Left lung (tissue), 10 donors: ENCODE measurements around the gene UFD1. TPM values are rescaled to one million over a fixed set of nuclear protein-coding genes. Genes with fewer than 3 reads are reported as not detected.

Source experiments
- ATAC-seq: fragments of 200-7000 bp; cut with Tn5 transposase; one replicate; pipeline ENCODE4 v1.9.1; 2020; ENCODE audit warnings: moderate library complexity
- DNase-seq, 4 donors: peaks; one replicate each; pipeline ENCODE4 v3.0.0-alpha.2; 2013 to 2020
- H3K27ac ChIP-seq, 2 donors: fragments of 200-600 bp; sonication (generic) in 1 of 2; one replicate each; pipeline versions ENCODE4 v1.5.0 to v1.8.0; 2020 to 2021
- H3K27me3 ChIP-seq, 2 donors: fragments of 200-600 bp; sonication (generic) in 1 of 2; one replicate each; pipeline versions ENCODE4 v1.5.0 to v1.8.0; 2020 to 2021
- H3K36me3 ChIP-seq, 2 donors: fragments of 200-600 bp; sonication (generic) in 1 of 2; one replicate each; pipeline versions ENCODE4 v1.5.0 to v1.8.0; 2020 to 2021
- H3K4me1 ChIP-seq, 2 donors: fragments of 200-600 bp; one replicate each; pipeline ENCODE4 v1.8.0; 2021
- H3K4me3 ChIP-seq, 2 donors: fragments of 200-600 bp; sonication (generic) in 1 of 2; one replicate each; pipeline versions ENCODE4 v1.5.0 to v1.8.0; 2020 to 2021; ENCODE audit warnings: mild to moderate bottlenecking in 1 of 2
- H3K9me3 ChIP-seq, 2 donors: fragments of 200-600 bp; sonication (generic) in 1 of 2; one replicate each; pipeline versions ENCODE4 v1.5.0 to v1.8.0; 2020 to 2021
- CTCF ChIP-seq, 2 donors: fragments of 200-600 bp; sonication (generic) in 1 of 2; IDR thresholded peaks; one replicate each; pipeline versions ENCODE4 v1.5.0 to v1.8.0; 2021; ENCODE audit warnings: antibody characterized with exemption in 2 of 2
- intact Hi-C, 2 donors: fragments of 100-400 bp; cut with DNase I; formaldehyde crosslinking; loops; one replicate each; pipeline versions ENCODE4 v1.11.2 to v1.14.2; 2022
- polyA plus RNA-seq, 6 donors: library from polyadenylated mRNA; unstranded; fragments of 120-200 nt; gene quantifications; one replicate each; pipeline ENCODE4 v1.2.1, GENCODE V29; 2013; ENCODE audit not compliant: insufficient read length in 6 of 6
- total RNA-seq, 2 donors: library from RNA; stranded (reverse); fragmentation: NEBNext Ultra II Directional; extraction: Animal tissue kit (Norgen Biotek cat#: 25700); gene quantifications; one replicate each; pipeline ENCODE4 v1.2.1, GENCODE V29; 2021
- donor health status: DM: no; HTN: yes; CAD: no.
- donor health status: DM: no; HTN: no; CAD: no.

The UFD1 gene
- total and polyA plus RNA-seq, 8 donors, result 41.7 to 72.9 (median 62.6) TPM

DNA sequence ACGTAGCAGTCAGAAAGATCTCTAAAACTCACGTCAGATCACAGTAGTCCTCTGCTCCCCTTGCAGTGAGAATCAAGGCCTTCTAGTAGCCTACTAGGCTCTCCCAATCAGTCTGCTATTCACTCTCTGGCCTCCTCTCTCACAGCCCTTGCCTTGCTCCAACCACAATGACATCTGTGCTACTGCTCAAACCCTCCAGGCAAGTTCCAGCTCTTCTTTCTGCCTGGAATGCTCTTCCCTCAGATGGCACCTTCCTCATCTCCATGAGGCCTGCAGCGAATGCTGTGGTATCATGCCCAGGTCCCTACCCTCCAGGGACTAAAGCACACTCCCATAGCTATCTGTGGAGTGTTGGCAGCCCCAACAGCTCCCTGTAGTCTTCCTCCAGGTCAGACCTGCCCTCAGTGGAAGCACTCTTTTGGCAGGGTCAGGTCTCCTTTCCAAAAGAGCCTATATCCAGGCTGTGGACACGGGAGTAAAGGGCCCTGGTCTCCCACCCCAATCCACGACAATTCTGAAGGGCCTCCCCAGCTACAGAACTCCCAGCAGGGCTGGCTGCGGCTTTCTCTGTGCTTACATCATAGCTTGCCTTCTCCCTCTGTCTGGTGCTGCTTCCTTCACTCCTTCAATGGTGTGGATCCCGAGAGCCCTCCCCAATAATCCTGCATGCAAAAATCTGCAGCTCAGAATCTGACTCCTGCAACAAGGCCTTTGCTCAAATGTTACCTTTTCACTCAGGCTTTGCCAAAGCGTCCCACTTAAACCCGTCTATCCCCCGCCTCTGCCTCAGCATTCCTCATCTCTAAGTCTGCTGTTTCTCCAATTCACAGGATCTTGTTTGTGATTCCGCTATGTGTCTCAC is 56.3 kb downstream of the UFD1 start:
- no peak for ATAC-seq
- TF ChIP-seq CTCF (IDR thresholded peaks at IDR 0.05), result no peak
- Histone ChIP-seq H3K36me3 (no peaks in the 10 kb centered on the region), H3K27ac (no peak overlapping the region), H3K4me1 (peaks cover 0 to 37% of the 10 kb centered on the region in 2 donors), H3K27me3 (no peaks in the 10 kb centered on the region), H3K9me3 (no peaks in the 10 kb centered on the region), H3K4me3 (no peak overlapping the region)
- DNase-seq, result no peak
- intact Hi-C loops, result no loop called here

- no peak for DNase-seq
- H3K27me3 ChIP-seq, result no peaks in the 10 kb centered on the region
- ATAC-seq, result no peak
- peaks cover 0 to 29% of the 10 kb centered on the region in 2 donors for H3K4me1 ChIP-seq
- no peak overlapping the region for H3K4me3 ChIP-seq
- no peak for TF ChIP-seq CTCF (IDR thresholded peaks at IDR 0.05)
- intact Hi-C loops, result no loop called here
- H3K36me3 ChIP-seq, result no peaks in the 10 kb centered on the region
- H3K9me3 ChIP-seq, result no peaks in the 10 kb centered on the region
- no peak overlapping the region for H3K27ac ChIP-seq
These were observed 58.7 kb downstream of the UFD1 start for GRCh38 chr22:19420321-19420720.

- intact Hi-C loops, result no loop called here
- Histone ChIP-seq H3K4me1 (peaks cover 0 to 27% of the 10 kb centered on the region in 2 donors), H3K36me3 (no peaks in the 10 kb centered on the region), H3K27ac (peak overlapping the region; percentile 13 to 67), H3K27me3 (no peaks in the 10 kb centered on the region), H3K4me3 (no peak overlapping the region), H3K9me3 (no peaks in the 10 kb centered on the region)
- DNase-seq (no peak), ATAC-seq (no peak)
- TF ChIP-seq CTCF (IDR thresholded peaks at IDR 0.05), result no peak
These were observed 59.4 kb downstream of the UFD1 start for GRCh38 chr22:19419464-19420178.

DNA sequence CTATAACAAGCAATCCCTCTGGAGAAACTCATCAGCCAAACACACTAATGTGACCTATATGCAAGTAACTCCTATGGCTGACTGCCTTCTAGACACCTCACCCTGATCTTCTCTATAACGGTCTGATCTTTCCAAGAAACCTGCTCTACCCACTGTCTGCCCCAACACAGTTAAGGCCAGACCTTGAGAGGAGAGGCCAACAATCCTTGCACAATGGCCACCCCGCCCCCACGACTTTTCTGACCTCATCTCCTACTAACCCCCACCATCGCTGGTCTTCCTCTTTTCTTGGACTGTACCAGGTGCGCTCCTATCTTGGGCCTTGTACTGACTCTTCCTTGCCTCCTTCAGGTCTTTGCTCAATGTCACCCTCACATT is 59.9 kb downstream of the UFD1 start:
- peak in 2 of 4 donors; percentile 42 to 71 for DNase-seq
- H3K27ac ChIP-seq, result peak overlapping the region in 1 of 2 donors; percentile 67
- H3K36me3 ChIP-seq, result no peaks in the 10 kb centered on the region
- ATAC-seq, result peak; percentile 18
- no peaks in the 10 kb centered on the region for H3K27me3 ChIP-seq
- intact Hi-C loops, result no loop called here
- peaks cover 0 to 21% of the 10 kb centered on the region in 2 donors for H3K4me1 ChIP-seq
- no peaks in the 10 kb centered on the region for H3K9me3 ChIP-seq
- no peak overlapping the region for H3K4me3 ChIP-seq
- TF ChIP-seq CTCF (IDR thresholded peaks at IDR 0.05), result no peak

- Histone ChIP-seq H3K4me3 (no peak overlapping the region), H3K36me3 (peaks cover 2 to 31% of the 10 kb centered on the region in 2 donors), H3K27ac (no peak overlapping the region), H3K9me3 (no peaks in the 10 kb centered on the region), H3K4me1 (peaks cover 0 to 7% of the 10 kb centered on the region in 2 donors), H3K27me3 (no peaks in the 10 kb centered on the region)
- TF ChIP-seq CTCF (IDR thresholded peaks at IDR 0.05), result no peak
- ATAC-seq, result no peak
- DNase-seq, result no peak
- intact Hi-C loops, result no loop called here
These were observed 66.1 kb downstream of the UFD1 start for GRCh38 chr22:19412923-19413322.
